ENCODE results near the gene CC2D1B. TPM values are rescaled to one million over a fixed set of nuclear protein-coding genes. Genes with fewer than 3 reads are reported as not detected.

Gene CC2D1B
- total RNA-seq, 4 donors from 2014 or later: 9.5 to 39.4 (median 19.5) TPM

GRCh38 chr1:52359676-52360594 is 6.1 kb downstream of the CC2D1B start:
- H3K4me1 ChIP-seq: no peaks in the 10 kb centered on the region
- H3K27me3 ChIP-seq: no peaks in the 10 kb centered on the region
- intact Hi-C loops (cut with DNase I; ENCODE audit: low total_unique reads): no loop called here
- no peaks in the 10 kb centered on the region for H3K36me3 ChIP-seq
- H3K4me3 ChIP-seq: no peak overlapping the region
- no peak overlapping the region for H3K27ac ChIP-seq
- H3K9me3 ChIP-seq: no peaks in the 10 kb centered on the region
- no peak for TF ChIP-seq CTCF (IDR thresholded peaks at IDR 0.05)
- TF ChIP-seq POLR2A (IDR thresholded peaks at IDR 0.05): no peak
- no peak for DNase-seq

- DNase-seq: no peak
- Histone ChIP-seq H3K27ac (no peak overlapping the region), H3K4me1 (no peaks in the 10 kb centered on the region), H3K9me3 (no peaks in the 10 kb centered on the region), H3K4me3 (no peak overlapping the region), H3K27me3 (no peaks in the 10 kb centered on the region), H3K36me3 (no peaks in the 10 kb centered on the region)
- intact Hi-C loops (cut with DNase I; ENCODE audit: low total_unique reads): no loop called here
- TF ChIP-seq POLR2A (IDR thresholded peaks at IDR 0.05) (no peak), CTCF (IDR thresholded peaks at IDR 0.05) (no peak)
Measured at GRCh38 chr1:52358851-52359497, 7.0 kb downstream of the CC2D1B start.

- Histone ChIP-seq H3K27ac (no peak overlapping the region), H3K27me3 (no peaks in the 10 kb centered on the region), H3K36me3 (no peaks in the 10 kb centered on the region), H3K4me1 (no peaks in the 10 kb centered on the region), H3K9me3 (no peaks in the 10 kb centered on the region), H3K4me3 (no peak overlapping the region)
- TF ChIP-seq POLR2A (IDR thresholded peaks at IDR 0.05): no peak
- TF ChIP-seq CTCF (IDR thresholded peaks at IDR 0.05): no peak
- intact Hi-C loops (cut with DNase I; ENCODE audit: low total_unique reads): no loop called here
- DNase-seq: no peak
Measured at GRCh38 chr1:52357397-52357796, 8.6 kb downstream of the CC2D1B start.

GRCh38 chr1:52356818-52357355 is 9.1 kb downstream of the CC2D1B start:
- TF ChIP-seq POLR2A (IDR thresholded peaks at IDR 0.05) (no peak), CTCF (IDR thresholded peaks at IDR 0.05) (no peak)
- Histone ChIP-seq H3K9me3 (no peaks in the 10 kb centered on the region), H3K4me1 (no peaks in the 10 kb centered on the region), H3K36me3 (no peaks in the 10 kb centered on the region), H3K4me3 (no peak overlapping the region), H3K27ac (no peak overlapping the region), H3K27me3 (no peaks in the 10 kb centered on the region)
- intact Hi-C loops (cut with DNase I; ENCODE audit: low total_unique reads): no loop called here
- no peak for DNase-seq
